ENCODE results near the gene RAG1. TPM values are rescaled to one million over a fixed set of nuclear protein-coding genes. Genes with fewer than 3 reads are reported as not detected.

Gene RAG1
- total and polyA plus RNA-seq, 2 of the 13 experiments (the other 11 are each of a cell fraction or from before 2014, with no cell fraction given), result 0.11 to 0.15 TPM

DNA sequence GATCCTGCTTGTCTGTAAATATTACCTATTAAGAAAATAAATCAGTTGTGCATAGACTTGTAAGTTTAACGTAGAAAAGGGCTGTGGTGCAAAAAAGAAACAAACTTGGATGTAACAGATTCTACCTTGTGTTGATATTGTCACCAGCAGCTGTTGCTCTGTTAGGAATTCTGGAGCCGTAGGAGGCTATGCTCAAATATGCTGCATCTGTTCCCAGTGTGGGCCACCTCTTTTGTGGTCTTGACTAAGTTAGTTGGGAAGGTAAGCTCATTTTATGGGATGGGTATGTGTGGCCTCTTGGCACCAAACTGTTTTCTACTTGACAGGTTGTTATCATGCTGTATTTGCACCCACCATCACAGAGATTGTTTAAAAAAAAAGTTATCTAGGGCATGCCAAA lies 59.7 kb downstream of the RAG1 start:
- TF ChIP-seq, protein P1, sequence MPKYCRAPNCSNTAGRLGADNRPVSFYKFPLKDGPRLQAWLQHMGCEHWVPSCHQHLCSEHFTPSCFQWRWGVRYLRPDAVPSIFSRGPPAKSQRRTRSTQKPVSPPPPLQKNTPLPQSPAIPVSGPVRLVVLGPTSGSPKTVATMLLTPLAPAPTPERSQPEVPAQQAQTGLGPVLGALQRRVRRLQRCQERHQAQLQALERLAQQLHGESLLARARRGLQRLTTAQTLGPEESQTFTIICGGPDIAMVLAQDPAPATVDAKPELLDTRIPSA (CRISPR knock-in tag; IDR thresholded peaks at IDR 0.05; ENCODE audit: borderline replicate concordance), result no peak
- TF ChIP-seq KDM5B (CRISPR knock-in tag; IDR thresholded peaks at IDR 0.05; ENCODE audit: borderline replicate concordance) (no peak), RFX5 (IDR thresholded peaks at IDR 0.05; ENCODE audit: low read depth, low read length) (no peak), SAFB2 (CRISPR knock-in tag; IDR thresholded peaks at IDR 0.05; ENCODE audit: borderline replicate concordance, low read depth) (no peak), SP1 (IDR thresholded peaks at IDR 0.05) (no peak), SP1 (CRISPR knock-in tag; IDR thresholded peaks at IDR 0.05) (no peak)
- TF ChIP-seq, protein P2, sequence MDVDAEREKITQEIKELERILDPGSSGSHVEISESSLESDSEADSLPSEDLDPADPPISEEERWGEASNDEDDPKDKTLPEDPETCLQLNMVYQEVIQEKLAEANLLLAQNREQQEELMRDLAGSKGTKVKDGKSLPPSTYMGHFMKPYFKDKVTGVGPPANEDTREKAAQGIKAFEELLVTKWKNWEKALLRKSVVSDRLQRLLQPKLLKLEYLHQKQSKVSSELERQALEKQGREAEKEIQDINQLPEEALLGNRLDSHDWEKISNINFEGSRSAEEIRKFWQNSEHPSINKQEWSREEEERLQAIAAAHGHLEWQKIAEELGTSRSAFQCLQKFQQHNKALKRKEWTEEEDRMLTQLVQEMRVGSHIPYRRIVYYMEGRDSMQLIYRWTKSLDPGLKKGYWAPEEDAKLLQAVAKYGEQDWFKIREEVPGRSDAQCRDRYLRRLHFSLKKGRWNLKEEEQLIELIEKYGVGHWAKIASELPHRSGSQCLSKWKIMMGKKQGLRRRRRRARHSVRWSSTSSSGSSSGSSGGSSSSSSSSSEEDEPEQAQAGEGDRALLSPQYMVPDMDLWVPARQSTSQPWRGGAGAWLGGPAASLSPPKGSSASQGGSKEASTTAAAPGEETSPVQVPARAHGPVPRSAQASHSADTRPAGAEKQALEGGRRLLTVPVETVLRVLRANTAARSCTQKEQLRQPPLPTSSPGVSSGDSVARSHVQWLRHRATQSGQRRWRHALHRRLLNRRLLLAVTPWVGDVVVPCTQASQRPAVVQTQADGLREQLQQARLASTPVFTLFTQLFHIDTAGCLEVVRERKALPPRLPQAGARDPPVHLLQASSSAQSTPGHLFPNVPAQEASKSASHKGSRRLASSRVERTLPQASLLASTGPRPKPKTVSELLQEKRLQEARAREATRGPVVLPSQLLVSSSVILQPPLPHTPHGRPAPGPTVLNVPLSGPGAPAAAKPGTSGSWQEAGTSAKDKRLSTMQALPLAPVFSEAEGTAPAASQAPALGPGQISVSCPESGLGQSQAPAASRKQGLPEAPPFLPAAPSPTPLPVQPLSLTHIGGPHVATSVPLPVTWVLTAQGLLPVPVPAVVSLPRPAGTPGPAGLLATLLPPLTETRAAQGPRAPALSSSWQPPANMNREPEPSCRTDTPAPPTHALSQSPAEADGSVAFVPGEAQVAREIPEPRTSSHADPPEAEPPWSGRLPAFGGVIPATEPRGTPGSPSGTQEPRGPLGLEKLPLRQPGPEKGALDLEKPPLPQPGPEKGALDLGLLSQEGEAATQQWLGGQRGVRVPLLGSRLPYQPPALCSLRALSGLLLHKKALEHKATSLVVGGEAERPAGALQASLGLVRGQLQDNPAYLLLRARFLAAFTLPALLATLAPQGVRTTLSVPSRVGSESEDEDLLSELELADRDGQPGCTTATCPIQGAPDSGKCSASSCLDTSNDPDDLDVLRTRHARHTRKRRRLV (CRISPR knock-in tag; IDR thresholded peaks at IDR 0.05), result no peak
- Histone ChIP-seq H4K20me1 (ENCODE audit: insufficient read depth, low read length) (no peaks in the 10 kb centered on the region), H3K4me2 (ENCODE audit: low read depth, low read length) (no peak overlapping the region), H3K79me2 (ENCODE audit: insufficient read depth, low read length) (no peaks in the 10 kb centered on the region), H3K9me3 (ENCODE audit: low read length) (no peaks in the 10 kb centered on the region), H3K9ac (ENCODE audit: insufficient read depth, low read depth, low read length) (no peak overlapping the region), H3K27me3 (ENCODE audit: control insufficient read depth in 1 of 2, insufficient read depth in 2 of 2, low read length in 2 of 2) (no peaks in the 10 kb centered on the region), H2AFZ (ENCODE audit: low read length) (no peak overlapping the region), H3K36me3 (replicated peaks in 1 of 2; ENCODE audit: control insufficient read depth in 1 of 2, insufficient read depth in 2 of 2, low read length in 2 of 2) (no peaks in the 10 kb centered on the region), H3K4me1 (ENCODE audit: insufficient read depth, low read length) (no peaks in the 10 kb centered on the region), H3K4me3 (replicated peaks in 1 of 3; ENCODE audit: insufficient read depth in 1 of 3, low read depth in 2 of 3, low read length in 3 of 3) (no peak overlapping the region), H3K27ac (ENCODE audit: extremely low read length, insufficient read depth, low read length) (no peak overlapping the region)
- FAIRE-seq (no peak), ATAC-seq (no peak), DNase-seq (ENCODE audit: low spot score) (no peak)
- WGBS (ENCODE audit: low lambda C conversion rate), result 50% methylated on average over 2 of the region's 2 CpGs
- in situ Hi-C loops (cut with HindIII; ENCODE audit: extremely low pct_ligation_motif_present, low pct_unique_long_range_greater_than_20kb), result no loop called here
- no TSS peak for BruUV-seq (replicated peaks)
- POLR2A ChIA-PET, result no interaction called here
- CTCF ChIA-PET (ENCODE audit: low intra/inter-chr PET ratio, low total read pairs), result no interaction called here
- intact Hi-C loops (cut with micrococcal nuclease; ENCODE audit: unreplicated experiment), result no loop called here
